Vagina (tissue), 2 donors: Measurements from ENCODE around the gene CHRNA1.

Source experiments
- POLR2A ChIP-seq, 2 donors: fragments of 450-650 bp; IDR thresholded peaks; one replicate each; pipeline ENCODE4 v1.6.1; 2017; ENCODE audit warnings: antibody characterized with exemption in 2 of 2, mild to moderate bottlenecking in 2 of 2, moderate library complexity in 2 of 2
- POLR2AphosphoS5 ChIP-seq, 2 donors: sonication (generic); formaldehyde crosslinking; IDR thresholded peaks; one replicate each; pipeline ENCODE4 v1.9.0; 2017; ENCODE audit warnings: antibody characterized with exemption in 2 of 2, mild to moderate bottlenecking in 2 of 2, low read depth in 1 of 2; ENCODE audit not compliant: insufficient read depth in 1 of 2
- TF ChIP-seq, protein P1 (sequence below), 3 experiments: fragments of 450-650 bp in 2 of 3; fragments of 200-600 bp in 1 of 3; sonication (generic) in 1 of 3; IDR thresholded peaks; one replicate each; pipeline ENCODE4 v1.5.1; 2017 to 2019; ENCODE audit warnings: antibody characterized with exemption in 3 of 3, mild to moderate bottlenecking in 2 of 3, moderate library complexity in 2 of 3

DNA sequence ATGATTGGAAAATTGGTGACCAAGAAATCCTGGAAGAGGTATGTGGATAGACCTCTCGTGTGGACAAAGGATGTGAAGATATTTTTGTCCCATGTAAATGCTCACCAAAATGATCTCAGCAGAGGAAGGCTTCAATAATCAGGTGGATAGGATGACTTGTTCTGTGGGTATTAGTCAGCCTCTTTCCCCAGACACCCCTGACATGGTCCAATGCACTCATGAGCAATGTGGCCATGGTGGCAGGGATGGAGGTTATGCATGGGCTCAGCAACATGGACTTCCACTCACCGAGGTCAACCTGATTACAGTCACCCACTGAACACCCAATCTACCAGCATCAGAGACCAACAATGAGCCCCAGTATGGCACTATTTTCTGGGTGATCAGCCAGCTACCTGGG lies 20.2 kb downstream of the CHRNA1 start:
- TF ChIP-seq POLR2AphosphoS5 (IDR thresholded peaks at IDR 0.05; ENCODE audit: insufficient read depth in 1 of 2, low read depth in 1 of 2), result no peak
- TF ChIP-seq, protein P1, sequence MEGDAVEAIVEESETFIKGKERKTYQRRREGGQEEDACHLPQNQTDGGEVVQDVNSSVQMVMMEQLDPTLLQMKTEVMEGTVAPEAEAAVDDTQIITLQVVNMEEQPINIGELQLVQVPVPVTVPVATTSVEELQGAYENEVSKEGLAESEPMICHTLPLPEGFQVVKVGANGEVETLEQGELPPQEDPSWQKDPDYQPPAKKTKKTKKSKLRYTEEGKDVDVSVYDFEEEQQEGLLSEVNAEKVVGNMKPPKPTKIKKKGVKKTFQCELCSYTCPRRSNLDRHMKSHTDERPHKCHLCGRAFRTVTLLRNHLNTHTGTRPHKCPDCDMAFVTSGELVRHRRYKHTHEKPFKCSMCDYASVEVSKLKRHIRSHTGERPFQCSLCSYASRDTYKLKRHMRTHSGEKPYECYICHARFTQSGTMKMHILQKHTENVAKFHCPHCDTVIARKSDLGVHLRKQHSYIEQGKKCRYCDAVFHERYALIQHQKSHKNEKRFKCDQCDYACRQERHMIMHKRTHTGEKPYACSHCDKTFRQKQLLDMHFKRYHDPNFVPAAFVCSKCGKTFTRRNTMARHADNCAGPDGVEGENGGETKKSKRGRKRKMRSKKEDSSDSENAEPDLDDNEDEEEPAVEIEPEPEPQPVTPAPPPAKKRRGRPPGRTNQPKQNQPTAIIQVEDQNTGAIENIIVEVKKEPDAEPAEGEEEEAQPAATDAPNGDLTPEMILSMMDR (IDR thresholded peaks at IDR 0.05), result no peak
- TF ChIP-seq POLR2A (IDR thresholded peaks at IDR 0.05), result no peak
